GM21390 (cell line): ENCODE measurements around the gene SAPCD1.
A peak's percentile ranks its signal among the peaks of the same experiment; 100 is the strongest.
"Not testable (repeated sequence)": the region's sequence is repeated elsewhere in the genome, so short reads cannot be mapped to it uniquely, and the experiment has no call there.

ENCODE experiments used
- ATAC-seq: cut with Tn5 transposase; IDR thresholded peaks from one replicate; pipeline ENCODE4 v1.9.1; 2021; ENCODE audit not compliant: unreplicated experiment

Gene SAPCD1

GRCh38 chr6:31796993-31797385 lies 34.5 kb downstream of the SAPCD1 start:
- ATAC-seq, result no peak

GRCh38 chr6:31797588-31797987 lies 35.1 kb downstream of the SAPCD1 start:
- ATAC-seq, result no peak

GRCh38 chr6:31799781-31800180 lies 37.3 kb downstream of the SAPCD1 start:
- no peak for ATAC-seq

GRCh38 chr6:31801031-31801927 lies 38.8 kb downstream of the SAPCD1 start:
- ATAC-seq, result not testable (repeated sequence)

- ATAC-seq, result no peak
Observed at GRCh38 chr6:31805939-31806469, 43.5 kb downstream of the SAPCD1 start.

- ATAC-seq, result peak; percentile 84
Observed at GRCh38 chr6:31806470-31807272, 44.2 kb downstream of the SAPCD1 start, which contains the start of gene LSM2. LSM2 (minus strand) TSS chr6:31806966; CDS start chr6:31806757, 209 bp downstream.

GRCh38 chr6:31808599-31808998 lies 46.1 kb downstream of the SAPCD1 start:
- ATAC-seq, result not testable (repeated sequence)

GRCh38 chr6:31811645-31812044 lies 49.2 kb downstream of the SAPCD1 start:
- no peak for ATAC-seq

GRCh38 chr6:31813465-31813849 lies 51.0 kb downstream of the SAPCD1 start:
- no peak for ATAC-seq
